GM19240 (cell line): ENCODE results near the gene HTT.

Experiments used
- DNase-seq: peaks from one replicate; pipeline ENCODE4 v3.0.0; 2011; ENCODE audit warnings: low spot score; ENCODE audit not compliant: insufficient read length

The HTT gene

GRCh38 chr4:3199653-3200422 lies 125.4 kb downstream of the HTT start:
- DNase-seq: no peak

GRCh38 chr4:3200423-3201090 lies 126.1 kb downstream of the HTT start:
- DNase-seq: no peak

- peak; percentile 36 for DNase-seq
These were observed 127.5 kb downstream of the HTT start for GRCh38 chr4:3201718-3202702.

- no peak for DNase-seq
These were observed 128.6 kb downstream of the HTT start for GRCh38 chr4:3202836-3203820.

GRCh38 chr4:3203971-3204431 lies 129.5 kb downstream of the HTT start:
- no peak for DNase-seq

GRCh38 chr4:3205995-3206394 lies 131.5 kb downstream of the HTT start:
- no peak for DNase-seq

- no peak for DNase-seq
These were observed 132.1 kb downstream of the HTT start for GRCh38 chr4:3206439-3207100.

- no peak for DNase-seq
These were observed 133.1 kb downstream of the HTT start for GRCh38 chr4:3207531-3208037.

GRCh38 chr4:3208826-3209225 lies 134.3 kb downstream of the HTT start:
- DNase-seq: no peak

- DNase-seq: no peak
These were observed 135.3 kb downstream of the HTT start for GRCh38 chr4:3209551-3210325.

- DNase-seq: no peak
These were observed 136.0 kb downstream of the HTT start for GRCh38 chr4:3210467-3210866.

GRCh38 chr4:3211866-3212265 lies 137.4 kb downstream of the HTT start:
- DNase-seq: no peak

GRCh38 chr4:3212391-3213105 lies 138.1 kb downstream of the HTT start:
- DNase-seq: no peak

GRCh38 chr4:3213106-3213425 lies 138.6 kb downstream of the HTT start:
- DNase-seq: no peak

- no peak for DNase-seq
These were observed 139.3 kb downstream of the HTT start for GRCh38 chr4:3213661-3214250.

- no peak for DNase-seq
These were observed 140.8 kb downstream of the HTT start for GRCh38 chr4:3215256-3215655.

- DNase-seq: no peak
These were observed 141.3 kb downstream of the HTT start for GRCh38 chr4:3215733-3216132.

- DNase-seq: no peak
These were observed 142.8 kb downstream of the HTT start for GRCh38 chr4:3217266-3217665.
